ENCODE measurements around the gene PTGIS. TPM values are rescaled to one million over a fixed set of nuclear protein-coding genes. Genes with fewer than 3 reads are reported as not detected.

PTGIS gene
- polyA plus RNA-seq, 3 donors = not detected

DNA sequence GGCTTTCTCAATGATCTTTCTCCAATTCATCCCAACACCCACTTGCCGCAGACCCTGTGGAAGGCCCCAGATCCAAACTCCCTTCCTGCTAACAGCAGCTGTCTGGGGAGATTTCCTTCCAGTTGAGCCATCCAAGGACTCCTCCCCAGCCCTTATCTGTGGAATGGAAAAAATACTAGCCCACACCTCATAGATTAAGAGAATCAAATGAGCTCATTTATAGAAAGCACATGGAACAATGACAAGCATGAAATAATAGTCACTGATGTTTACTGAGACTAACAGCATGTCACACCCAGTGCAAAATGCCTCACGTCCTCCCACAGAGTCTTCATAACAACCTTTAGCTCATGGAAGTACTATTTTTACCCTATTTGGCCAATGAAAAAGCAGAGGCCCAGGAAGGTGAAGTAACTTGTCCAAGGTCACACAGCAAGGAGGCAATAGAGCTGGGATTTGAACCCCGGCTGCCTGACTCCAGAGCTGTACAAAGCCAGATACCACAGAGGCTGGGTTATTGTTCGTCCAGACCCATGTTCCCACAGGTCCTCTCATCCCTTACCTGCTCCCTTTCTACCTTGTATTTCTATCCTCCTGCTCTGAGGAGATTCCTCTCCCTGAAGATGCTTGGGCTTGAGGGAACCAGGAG, 23.4 kb upstream of the PTGIS start:
- Histone ChIP-seq H3K36me3 (replicated peaks in 1 of 2; ENCODE audit: control insufficient read depth in 1 of 2, insufficient read depth in 2 of 2, low read length in 2 of 2) (no peaks in the 10 kb centered on the region), H3K9me3 (replicated peaks in 1 of 2; ENCODE audit: control insufficient read depth in 1 of 2, insufficient read depth in 1 of 2, low read length in 2 of 2) (peaks cover 0 to 8% of the 10 kb centered on the region in 2 donors), H2AFZ (ENCODE audit: insufficient read depth, low read depth, low read length, poor library complexity, severe bottlenecking) (no peak overlapping the region), H3K4me1 (ENCODE audit: control insufficient read depth in 1 of 2, insufficient read depth in 2 of 2, low read length in 2 of 2) (peaks cover 8 to 26% of the 10 kb centered on the region in 2 donors), H4K20me1 (ENCODE audit: insufficient read depth, low read length) (no peaks in the 10 kb centered on the region), H3K27me3 (ENCODE audit: control insufficient read depth in 2 of 2, insufficient read depth in 2 of 2, low read length in 2 of 2) (no peaks in the 10 kb centered on the region), H3K79me2 (ENCODE audit: insufficient read depth, low read length) (no peaks in the 10 kb centered on the region), H3K27ac (ENCODE audit: low read depth in 1 of 2, low read length in 2 of 2) (no peak overlapping the region), H3K4me3 (replicated peaks in 1 of 3; ENCODE audit: low read depth in 2 of 3, low read length in 3 of 3) (no peak overlapping the region), H3K9ac (ENCODE audit: insufficient read depth, low read length, poor library complexity, severe bottlenecking) (no peak overlapping the region), H3K4me2 (replicated peaks; ENCODE audit: extremely low read depth, low read length, poor library complexity, severe bottlenecking) (no peak overlapping the region)
- Mint-ChIP-seq H3K27me3 (ENCODE audit: low read depth in 3 of 3) (peaks cover 8 to 13% (median 9%) of the 10 kb centered on the region in 3 donors), H3K27ac (peak overlapping the region in 1 of 7 donors; percentile 41), H3K4me3 (no peak overlapping the region), H3K9me3 (peaks cover 6 to 20% (median 11%) of the 10 kb centered on the region in 7 donors), H3K4me1 (peaks cover 31% of the 10 kb centered on the region), H3K36me3 (peaks cover 5 to 7% of the 10 kb centered on the region in 2 donors)
- intact Hi-C loops (cut with micrococcal nuclease) = no loop called here
- WGBS (ENCODE audit: insufficient coverage) = 75% methylated on average over 1 of the region's 4 CpGs
- TF ChIP-seq CTCF (IDR thresholded peaks at IDR 0.05) = no peak
- no peak for DNase-seq

GRCh38 chr20:49590163-49591017, 22.5 kb upstream of the PTGIS start:
- H3K4me3 Mint-ChIP-seq = no peak overlapping the region
- Histone ChIP-seq H3K9me3 (replicated peaks in 1 of 2; ENCODE audit: control insufficient read depth in 1 of 2, insufficient read depth in 1 of 2, low read length in 2 of 2) (peaks cover 0 to 8% of the 10 kb centered on the region in 2 donors), H3K27ac (ENCODE audit: low read depth in 1 of 2, low read length in 2 of 2) (peak overlapping the region in 1 of 2 donors; percentile 37), H3K36me3 (replicated peaks in 1 of 2; ENCODE audit: control insufficient read depth in 1 of 2, insufficient read depth in 2 of 2, low read length in 2 of 2) (no peaks in the 10 kb centered on the region), H3K9ac (ENCODE audit: insufficient read depth, low read length, poor library complexity, severe bottlenecking) (no peak overlapping the region), H3K79me2 (ENCODE audit: insufficient read depth, low read length) (no peaks in the 10 kb centered on the region), H3K4me2 (replicated peaks; ENCODE audit: extremely low read depth, low read length, poor library complexity, severe bottlenecking) (no peak overlapping the region), H4K20me1 (ENCODE audit: insufficient read depth, low read length) (no peaks in the 10 kb centered on the region), H3K27me3 (ENCODE audit: control insufficient read depth in 2 of 2, insufficient read depth in 2 of 2, low read length in 2 of 2) (no peaks in the 10 kb centered on the region), H3K4me3 (replicated peaks in 1 of 3; ENCODE audit: low read depth in 2 of 3, low read length in 3 of 3) (no peak overlapping the region), H3K4me1 (ENCODE audit: control insufficient read depth in 1 of 2, insufficient read depth in 2 of 2, low read length in 2 of 2) (peaks cover 14 to 27% of the 10 kb centered on the region in 2 donors), H2AFZ (ENCODE audit: insufficient read depth, low read depth, low read length, poor library complexity, severe bottlenecking) (no peak overlapping the region)
- peak overlapping the region; percentile 7 to 84 (median 53) for H3K27ac Mint-ChIP-seq
- DNase-seq = peak; percentile 57 to 77 (median 62)
- peaks cover 5 to 7% of the 10 kb centered on the region in 2 donors for H3K36me3 Mint-ChIP-seq
- no peak for TF ChIP-seq CTCF (IDR thresholded peaks at IDR 0.05)
- H3K27me3 Mint-ChIP-seq (ENCODE audit: low read depth in 3 of 3) = peaks cover 8 to 13% (median 9%) of the 10 kb centered on the region in 3 donors
- H3K4me1 Mint-ChIP-seq = peaks cover 28% of the 10 kb centered on the region
- H3K9me3 Mint-ChIP-seq = peaks cover 6 to 20% (median 11%) of the 10 kb centered on the region in 7 donors
- intact Hi-C loops (cut with micrococcal nuclease) = no loop called here
- WGBS (ENCODE audit: insufficient coverage) = 26% methylated on average over 5 of the region's 8 CpGs
